ENCODE data around the gene CAMK2B.

GRCh38 chr7:44274623-44274975 is 50.8 kb downstream of the CAMK2B start:
- no peak for TF ChIP-seq CTCF (conservative IDR thresholded peaks at IDR 0.05; ENCODE audit: low read depth, low read length)
- TF ChIP-seq EZH2 (IDR thresholded peaks at IDR 0.05; ENCODE audit: borderline replicate concordance, low read depth, low read length, poor library complexity, severe bottlenecking) = no peak
